BE2C (cell line): ENCODE results near the gene DEUP1. TPM values are rescaled to one million over a fixed set of nuclear protein-coding genes. Genes with fewer than 3 reads are reported as not detected.

ENCODE experiments used
- DNase-seq: peaks from one replicate; pipeline ENCODE4 v3.0.0-alpha.2; 2020
- H3K27me3 ChIP-seq: fragments of 250-450 bp; sonication (Bioruptor Pico); 2 replicates; pipeline ENCODE4 v1.5.1; 2020; ENCODE audit warnings: mild to moderate bottlenecking
- H3K36me3 ChIP-seq: fragments of 250-450 bp; sonication (Bioruptor Pico); 2 replicates; pipeline ENCODE4 v1.5.1; 2020; ENCODE audit warnings: mild to moderate bottlenecking
- H3K4me1 ChIP-seq: fragments of 250-450 bp; sonication (Bioruptor Pico); 2 replicates; pipeline ENCODE4 v1.5.1; 2020
- H3K4me3 ChIP-seq: 2 replicates; pipeline ENCODE4 v1.5.1; 2011; ENCODE audit warnings: low read depth, low read length
- H3K9me3 ChIP-seq: fragments of 250-450 bp; sonication (Bioruptor Pico); 2 replicates; pipeline ENCODE4 v1.5.1; 2020
- CTCF ChIP-seq: IDR thresholded peaks from 2 replicates; pipeline ENCODE4 v1.5.1; 2012; ENCODE audit warnings: mild to moderate bottlenecking, low read depth, low read length
- polyA plus RNA-seq: library from polyadenylated mRNA; unstranded; fragments of >200 nt; gene quantifications from one replicate; pipeline ENCODE4 v1.2.1, GENCODE V29; 2012; ENCODE audit warnings: low read depth, missing spikeins; ENCODE audit not compliant: insufficient read length, insufficient read depth

The DEUP1 gene
- not detected for polyA plus RNA-seq

- Histone ChIP-seq H3K27me3 (no peaks in the 10 kb centered on the region), H3K4me1 (no peaks in the 10 kb centered on the region), H3K36me3 (no peaks in the 10 kb centered on the region), H3K9me3 (no peaks in the 10 kb centered on the region), H3K4me3 (peak within 1 kb of the TSS; percentile 42)
- DNase-seq, result peak; percentile 75
- no peak for TF ChIP-seq CTCF
Observed at GRCh38 chr11:93330446-93330984, at the start of gene DEUP1. Gene DEUP1, plus strand, starts transcription at chr11:93330742. Its CDS starts 1,518 bp downstream, at chr11:93332260.

GRCh38 chr11:93285430-93285829 lies 45.1 kb upstream of the DEUP1 start:
- no peak for DNase-seq
- H3K27me3 ChIP-seq, result no peaks in the 10 kb centered on the region
- H3K9me3 ChIP-seq, result no peaks in the 10 kb centered on the region
- H3K36me3 ChIP-seq, result no peaks in the 10 kb centered on the region
- H3K4me3 ChIP-seq, result no peak overlapping the region
- TF ChIP-seq CTCF, result no peak
- H3K4me1 ChIP-seq, result peaks cover 16% of the 10 kb centered on the region

- peaks cover 20% of the 10 kb centered on the region for H3K4me1 ChIP-seq
- no peak for TF ChIP-seq CTCF
- no peak for DNase-seq
Observed at GRCh38 chr11:93287434-93287833, 43.1 kb upstream of the DEUP1 start.

GRCh38 chr11:93288079-93288478 lies 42.5 kb upstream of the DEUP1 start:
- H3K4me3 ChIP-seq, result no peak overlapping the region
- TF ChIP-seq CTCF, result no peak
- no peaks in the 10 kb centered on the region for H3K36me3 ChIP-seq
- no peaks in the 10 kb centered on the region for H3K27me3 ChIP-seq
- H3K9me3 ChIP-seq, result no peaks in the 10 kb centered on the region
- peaks cover 14% of the 10 kb centered on the region for H3K4me1 ChIP-seq
- DNase-seq, result no peak

More at GRCh38 chr11:93287434-93287833, 43.1 kb upstream of the DEUP1 start:
- Histone ChIP-seq H3K9me3 (no peaks in the 10 kb centered on the region), H3K27me3 (no peaks in the 10 kb centered on the region), H3K4me3 (no peak overlapping the region), H3K36me3 (no peaks in the 10 kb centered on the region)

GRCh38 chr11:93288767-93289166 lies 41.8 kb upstream of the DEUP1 start:
- no peaks in the 10 kb centered on the region for H3K9me3 ChIP-seq
- no peak for DNase-seq
- no peaks in the 10 kb centered on the region for H3K36me3 ChIP-seq
- TF ChIP-seq CTCF, result no peak
- H3K27me3 ChIP-seq, result no peaks in the 10 kb centered on the region
- no peak overlapping the region for H3K4me3 ChIP-seq
- peaks cover 14% of the 10 kb centered on the region for H3K4me1 ChIP-seq

- DNase-seq, result no peak
- Histone ChIP-seq H3K4me1 (peaks cover 14% of the 10 kb centered on the region), H3K36me3 (no peaks in the 10 kb centered on the region), H3K9me3 (no peaks in the 10 kb centered on the region), H3K4me3 (no peak overlapping the region), H3K27me3 (no peaks in the 10 kb centered on the region)
- no peak for TF ChIP-seq CTCF
Observed at GRCh38 chr11:93289782-93290463, 40.6 kb upstream of the DEUP1 start.
